ENCODE results near the gene WBP2.

WBP2 gene

GRCh38 chr17:75831032-75831571 is 24.0 kb downstream of the WBP2 start:
- ATAC-seq (replicated peaks; ENCODE audit: extremely low read depth, poor library complexity, severe bottlenecking) (no peak), DNase-seq (ENCODE audit: low spot score in 2 of 2) (no peak)
- H3K9me3 Mint-ChIP-seq = no peaks in the 10 kb centered on the region
- H3K27me3 Mint-ChIP-seq = no peaks in the 10 kb centered on the region
- no peak overlapping the region for H3K27ac Mint-ChIP-seq (ENCODE audit: low read depth)
- H3K36me3 Mint-ChIP-seq (ENCODE audit: insufficient read depth) = peaks cover 41% of the 10 kb centered on the region
- peaks cover 27% of the 10 kb centered on the region for H3K4me1 Mint-ChIP-seq
- H3K4me3 Mint-ChIP-seq = no peak overlapping the region

- peaks cover 27% of the 10 kb centered on the region for H3K4me1 Mint-ChIP-seq
- no peak for ATAC-seq (replicated peaks; ENCODE audit: extremely low read depth, poor library complexity, severe bottlenecking)
- H3K27ac Mint-ChIP-seq (ENCODE audit: low read depth) = peak overlapping the region; percentile 22
- no peak for DNase-seq (ENCODE audit: low spot score in 2 of 2)
- no peak overlapping the region for H3K4me3 Mint-ChIP-seq
- H3K27me3 Mint-ChIP-seq = no peaks in the 10 kb centered on the region
- H3K36me3 Mint-ChIP-seq (ENCODE audit: insufficient read depth) = peaks cover 41% of the 10 kb centered on the region
- H3K9me3 Mint-ChIP-seq = no peaks in the 10 kb centered on the region
Measured at GRCh38 chr17:75830164-75831031, 24.7 kb downstream of the WBP2 start.

- Mint-ChIP-seq H3K9me3 (no peaks in the 10 kb centered on the region), H3K27ac (ENCODE audit: low read depth) (peak overlapping the region; percentile 22), H3K4me1 (peaks cover 27% of the 10 kb centered on the region), H3K36me3 (ENCODE audit: insufficient read depth) (peaks cover 39% of the 10 kb centered on the region), H3K4me3 (no peak overlapping the region), H3K27me3 (no peaks in the 10 kb centered on the region)
- ATAC-seq (replicated peaks; ENCODE audit: extremely low read depth, poor library complexity, severe bottlenecking) = no peak
- DNase-seq (ENCODE audit: low spot score in 2 of 2) = no peak
Measured at GRCh38 chr17:75829747-75830146, 25.4 kb downstream of the WBP2 start.

- no peaks in the 10 kb centered on the region for H3K27me3 Mint-ChIP-seq
- H3K9me3 Mint-ChIP-seq = no peaks in the 10 kb centered on the region
- H3K36me3 Mint-ChIP-seq (ENCODE audit: insufficient read depth) = peaks cover 35% of the 10 kb centered on the region
- ATAC-seq (replicated peaks; ENCODE audit: extremely low read depth, poor library complexity, severe bottlenecking) (no peak), DNase-seq (ENCODE audit: low spot score in 2 of 2) (no peak)
- H3K4me1 Mint-ChIP-seq = peaks cover 18% of the 10 kb centered on the region
- no peak overlapping the region for H3K27ac Mint-ChIP-seq (ENCODE audit: low read depth)
- no peak overlapping the region for H3K4me3 Mint-ChIP-seq
Measured at GRCh38 chr17:75828741-75829140, 26.4 kb downstream of the WBP2 start.

DNA sequence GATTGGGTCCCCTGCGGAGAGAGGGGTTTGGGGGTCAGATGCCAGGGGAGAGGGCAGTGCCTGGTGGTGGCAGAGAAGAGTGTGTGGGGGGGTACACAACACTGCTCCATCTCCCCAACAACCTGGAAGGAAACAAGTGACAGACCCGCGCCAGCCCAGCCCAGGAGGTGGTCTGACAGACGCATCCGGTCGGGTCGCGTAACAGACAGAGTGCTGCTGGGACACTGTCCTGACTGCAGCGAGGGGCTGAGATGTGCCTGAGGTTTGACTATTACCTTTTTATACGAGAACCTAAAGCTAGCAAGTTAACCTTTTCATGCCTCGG is 27.1 kb downstream of the WBP2 start:
- Mint-ChIP-seq H3K9me3 (no peaks in the 10 kb centered on the region), H3K36me3 (ENCODE audit: insufficient read depth) (peaks cover 28% of the 10 kb centered on the region), H3K27ac (ENCODE audit: low read depth) (no peak overlapping the region), H3K4me1 (peaks cover 11% of the 10 kb centered on the region), H3K27me3 (no peaks in the 10 kb centered on the region), H3K4me3 (peak overlapping the region; percentile 23)
- DNase-seq (ENCODE audit: low spot score in 2 of 2) = no peak
- peak; percentile 13 for ATAC-seq (replicated peaks; ENCODE audit: extremely low read depth, poor library complexity, severe bottlenecking)

- Mint-ChIP-seq H3K4me3 (peak overlapping the region; percentile 23), H3K36me3 (ENCODE audit: insufficient read depth) (peaks cover 27% of the 10 kb centered on the region), H3K4me1 (peaks cover 7% of the 10 kb centered on the region), H3K9me3 (no peaks in the 10 kb centered on the region), H3K27ac (ENCODE audit: low read depth) (no peak overlapping the region), H3K27me3 (no peaks in the 10 kb centered on the region)
- ATAC-seq (replicated peaks; ENCODE audit: extremely low read depth, poor library complexity, severe bottlenecking) (peak; percentile 45), DNase-seq (ENCODE audit: low spot score in 2 of 2) (peak; percentile 29 to 59)
Measured at GRCh38 chr17:75827308-75828075, 27.6 kb downstream of the WBP2 start.

- Mint-ChIP-seq H3K27me3 (no peaks in the 10 kb centered on the region), H3K27ac (ENCODE audit: low read depth) (no peak overlapping the region), H3K4me3 (no peak overlapping the region), H3K4me1 (peaks cover 6% of the 10 kb centered on the region), H3K36me3 (ENCODE audit: insufficient read depth) (peaks cover 26% of the 10 kb centered on the region), H3K9me3 (no peaks in the 10 kb centered on the region)
- ATAC-seq (replicated peaks; ENCODE audit: extremely low read depth, poor library complexity, severe bottlenecking) (no peak), DNase-seq (ENCODE audit: low spot score in 2 of 2) (no peak)
Measured at GRCh38 chr17:75826561-75827307, 28.4 kb downstream of the WBP2 start.

DNA sequence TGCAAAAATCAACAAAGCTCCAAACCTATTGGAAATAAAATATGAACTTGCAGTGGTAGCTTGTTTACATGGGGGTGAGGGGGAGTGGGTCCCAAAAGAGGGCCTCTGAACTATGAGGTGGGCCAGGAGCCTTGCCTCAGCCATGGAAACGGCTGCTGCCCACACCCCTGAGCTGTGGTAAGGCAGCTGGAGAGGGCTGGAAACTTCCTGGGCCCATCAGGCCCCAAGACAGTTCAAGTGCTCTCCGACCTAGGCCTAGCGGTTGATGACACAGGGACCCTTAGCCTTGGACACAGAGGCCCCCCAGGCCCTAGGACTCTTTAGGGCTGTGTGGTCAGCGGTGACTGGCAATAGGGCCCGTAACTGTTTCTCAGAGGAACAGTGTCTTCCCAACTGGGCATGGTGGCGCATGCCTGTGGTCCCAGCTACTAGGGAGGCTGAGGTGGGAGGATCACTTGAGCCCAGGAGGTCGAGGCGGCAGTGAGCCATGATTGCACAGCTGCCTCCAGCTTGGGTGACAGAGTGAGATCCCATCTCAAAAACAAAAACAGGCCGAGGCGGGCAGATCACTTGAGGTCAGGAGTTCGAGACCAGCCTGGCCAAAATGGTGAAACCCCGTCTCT is 29.3 kb downstream of the WBP2 start:
- ATAC-seq (replicated peaks; ENCODE audit: extremely low read depth, poor library complexity, severe bottlenecking) (no peak), DNase-seq (ENCODE audit: low spot score in 2 of 2) (no peak)
- H3K27ac Mint-ChIP-seq (ENCODE audit: low read depth) = no peak overlapping the region
- H3K4me3 Mint-ChIP-seq = no peak overlapping the region
- peaks cover 14% of the 10 kb centered on the region for H3K4me1 Mint-ChIP-seq
- peaks cover 28% of the 10 kb centered on the region for H3K36me3 Mint-ChIP-seq (ENCODE audit: insufficient read depth)
- H3K9me3 Mint-ChIP-seq = no peaks in the 10 kb centered on the region
- no peaks in the 10 kb centered on the region for H3K27me3 Mint-ChIP-seq

- no peak for ATAC-seq (replicated peaks; ENCODE audit: extremely low read depth, poor library complexity, severe bottlenecking)
- Mint-ChIP-seq H3K4me1 (peaks cover 14% of the 10 kb centered on the region), H3K27ac (ENCODE audit: low read depth) (no peak overlapping the region), H3K4me3 (no peak overlapping the region), H3K9me3 (no peaks in the 10 kb centered on the region), H3K36me3 (ENCODE audit: insufficient read depth) (peaks cover 26% of the 10 kb centered on the region), H3K27me3 (no peaks in the 10 kb centered on the region)
- DNase-seq (ENCODE audit: low spot score in 2 of 2) = no peak
Measured at GRCh38 chr17:75825149-75825552, 30.0 kb downstream of the WBP2 start.

GRCh38 chr17:75824666-75825065 is 30.5 kb downstream of the WBP2 start:
- ATAC-seq (replicated peaks; ENCODE audit: extremely low read depth, poor library complexity, severe bottlenecking) (no peak), DNase-seq (ENCODE audit: low spot score in 2 of 2) (no peak)
- Mint-ChIP-seq H3K36me3 (ENCODE audit: insufficient read depth) (peaks cover 24% of the 10 kb centered on the region), H3K27ac (ENCODE audit: low read depth) (no peak overlapping the region), H3K4me1 (peaks cover 14% of the 10 kb centered on the region), H3K27me3 (no peaks in the 10 kb centered on the region), H3K9me3 (no peaks in the 10 kb centered on the region), H3K4me3 (no peak overlapping the region)

- no peak for DNase-seq (ENCODE audit: low spot score in 2 of 2)
- H3K27me3 Mint-ChIP-seq = no peaks in the 10 kb centered on the region
- no peaks in the 10 kb centered on the region for H3K9me3 Mint-ChIP-seq
- peaks cover 14% of the 10 kb centered on the region for H3K4me1 Mint-ChIP-seq
- no peak for ATAC-seq (replicated peaks; ENCODE audit: extremely low read depth, poor library complexity, severe bottlenecking)
- H3K4me3 Mint-ChIP-seq = no peak overlapping the region
- peaks cover 19% of the 10 kb centered on the region for H3K36me3 Mint-ChIP-seq (ENCODE audit: insufficient read depth)
- H3K27ac Mint-ChIP-seq (ENCODE audit: low read depth) = peak overlapping the region; percentile 29
Measured at GRCh38 chr17:75824050-75824552, 31.0 kb downstream of the WBP2 start.
